Measurements from ENCODE around the gene SLC38A9. TPM values are rescaled to one million over a fixed set of nuclear protein-coding genes. Genes with fewer than 3 reads are reported as not detected.
A peak's percentile ranks its signal among the peaks of the same experiment; 100 is the strongest.
"Not testable (repeated sequence)": the region's sequence is repeated elsewhere in the genome, so short reads cannot be mapped to it uniquely, and the experiment has no call there.

SLC38A9 gene, protein sequence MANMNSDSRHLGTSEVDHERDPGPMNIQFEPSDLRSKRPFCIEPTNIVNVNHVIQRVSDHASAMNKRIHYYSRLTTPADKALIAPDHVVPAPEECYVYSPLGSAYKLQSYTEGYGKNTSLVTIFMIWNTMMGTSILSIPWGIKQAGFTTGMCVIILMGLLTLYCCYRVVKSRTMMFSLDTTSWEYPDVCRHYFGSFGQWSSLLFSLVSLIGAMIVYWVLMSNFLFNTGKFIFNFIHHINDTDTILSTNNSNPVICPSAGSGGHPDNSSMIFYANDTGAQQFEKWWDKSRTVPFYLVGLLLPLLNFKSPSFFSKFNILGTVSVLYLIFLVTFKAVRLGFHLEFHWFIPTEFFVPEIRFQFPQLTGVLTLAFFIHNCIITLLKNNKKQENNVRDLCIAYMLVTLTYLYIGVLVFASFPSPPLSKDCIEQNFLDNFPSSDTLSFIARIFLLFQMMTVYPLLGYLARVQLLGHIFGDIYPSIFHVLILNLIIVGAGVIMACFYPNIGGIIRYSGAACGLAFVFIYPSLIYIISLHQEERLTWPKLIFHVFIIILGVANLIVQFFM
- 10 to 100 TPM; 12.5 to 21.0 (median 14.8) TPM for total RNA-seq
- long read RNA-seq, partial matches to known transcripts = 0 of 1 reads
- long read RNA-seq, other reads (novel, unspliced or antisense) = 1 of 1 reads

DNA sequence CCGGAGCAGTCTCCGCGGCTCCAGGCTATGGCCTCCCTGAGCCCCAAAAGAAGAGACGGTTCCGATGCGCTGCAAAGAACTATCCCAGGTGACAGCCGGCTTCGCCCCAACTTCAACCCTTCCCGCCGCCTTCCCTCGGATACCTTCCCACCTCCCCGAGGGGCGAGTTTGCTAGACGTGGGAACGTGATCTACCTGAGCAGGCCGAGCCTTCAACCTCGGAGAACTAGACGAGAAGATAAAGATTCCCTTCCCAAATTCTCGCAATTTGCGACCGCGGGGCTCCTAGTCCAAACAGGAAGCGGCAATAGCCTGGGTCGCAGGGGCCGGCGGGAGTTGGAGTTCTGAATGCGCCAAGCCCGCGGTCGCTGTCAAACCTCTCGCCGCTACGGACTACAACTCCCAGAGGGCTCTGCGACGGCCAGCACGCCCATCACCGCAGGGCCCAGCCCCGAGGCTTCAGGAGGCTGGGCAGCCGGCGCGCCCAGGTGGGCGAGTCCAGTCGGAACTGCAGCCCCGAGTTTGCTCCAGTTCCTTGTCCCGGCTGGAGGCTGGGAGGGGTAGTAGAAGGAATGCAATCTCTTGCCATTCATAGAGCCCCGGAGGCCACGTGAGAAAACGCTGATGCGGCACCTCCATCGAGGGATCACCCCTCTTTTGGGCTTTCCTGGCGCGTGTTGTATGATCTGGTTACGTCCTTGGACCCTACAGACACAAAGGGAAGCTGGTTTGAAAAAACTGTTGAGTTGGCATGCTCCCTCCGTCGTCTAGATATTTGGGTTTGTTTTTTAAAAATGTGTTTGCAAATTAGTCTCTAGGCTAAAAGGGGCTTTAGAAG, at the start of gene SLC38A9:
SLC38A9 (minus strand) TSS at position 302 of the 837 bp plus-strand sequence. CDS start 14,366 bp downstream, outside the sequence.
- no peaks in the 10 kb centered on the region for H3K9me3 ChIP-seq
- TF ChIP-seq, protein P1, sequence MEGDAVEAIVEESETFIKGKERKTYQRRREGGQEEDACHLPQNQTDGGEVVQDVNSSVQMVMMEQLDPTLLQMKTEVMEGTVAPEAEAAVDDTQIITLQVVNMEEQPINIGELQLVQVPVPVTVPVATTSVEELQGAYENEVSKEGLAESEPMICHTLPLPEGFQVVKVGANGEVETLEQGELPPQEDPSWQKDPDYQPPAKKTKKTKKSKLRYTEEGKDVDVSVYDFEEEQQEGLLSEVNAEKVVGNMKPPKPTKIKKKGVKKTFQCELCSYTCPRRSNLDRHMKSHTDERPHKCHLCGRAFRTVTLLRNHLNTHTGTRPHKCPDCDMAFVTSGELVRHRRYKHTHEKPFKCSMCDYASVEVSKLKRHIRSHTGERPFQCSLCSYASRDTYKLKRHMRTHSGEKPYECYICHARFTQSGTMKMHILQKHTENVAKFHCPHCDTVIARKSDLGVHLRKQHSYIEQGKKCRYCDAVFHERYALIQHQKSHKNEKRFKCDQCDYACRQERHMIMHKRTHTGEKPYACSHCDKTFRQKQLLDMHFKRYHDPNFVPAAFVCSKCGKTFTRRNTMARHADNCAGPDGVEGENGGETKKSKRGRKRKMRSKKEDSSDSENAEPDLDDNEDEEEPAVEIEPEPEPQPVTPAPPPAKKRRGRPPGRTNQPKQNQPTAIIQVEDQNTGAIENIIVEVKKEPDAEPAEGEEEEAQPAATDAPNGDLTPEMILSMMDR (IDR thresholded peaks at IDR 0.05) = no peak
- TF ChIP-seq POLR2A (IDR thresholded peaks at IDR 0.05) = peak; percentile 67
- WGBS (ENCODE audit: insufficient coverage, low coverage, low lambda C conversion rate, missing lambda C conversion rate) = 0% methylated on average over 32 of the region's 55 CpGs
- ATAC-seq = peak; percentile 100
- no peaks in the 10 kb centered on the region for H3K36me3 ChIP-seq
- H3K4me1 ChIP-seq = peaks cover 0 to 5% (median 3%) of the 10 kb centered on the region in 4 donors
- peak within 1 kb of the TSS; percentile 26 to 34 (median 32) for H3K27ac ChIP-seq
- intact Hi-C loops (cut with DNase I) = no loop called here
- H3K4me3 ChIP-seq = peak within 1 kb of the TSS; percentile 64 to 96 (median 82)
- H3K27me3 ChIP-seq = no peaks in the 10 kb centered on the region
- DNase-seq = peak; percentile 97

DNA sequence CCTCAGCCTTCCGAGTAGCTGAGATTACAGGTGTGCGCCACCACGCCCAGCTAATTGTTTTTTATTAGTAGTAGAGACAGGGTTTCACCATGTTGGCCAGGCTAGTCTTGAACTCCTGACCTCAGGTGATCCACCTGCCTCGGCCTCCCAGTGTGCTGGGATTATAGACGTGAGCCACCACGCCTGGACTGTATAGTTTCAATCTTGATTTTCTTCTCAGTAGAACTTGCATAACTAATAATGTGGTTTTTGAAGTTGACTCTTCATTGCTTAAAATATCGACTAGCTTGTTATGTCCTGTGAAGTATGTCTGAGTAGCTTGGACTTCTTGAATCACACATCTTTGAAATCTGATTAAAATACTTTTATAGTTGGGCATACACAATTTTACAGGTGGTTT, 49.6 kb upstream of the SLC38A9 start:
- WGBS (ENCODE audit: insufficient coverage, low coverage, low lambda C conversion rate, missing lambda C conversion rate) = 92% methylated on average over 7 of the region's 7 CpGs
- ATAC-seq; H3K36me3 ChIP-seq; H3K9me3 ChIP-seq; intact Hi-C loops (cut with DNase I); H3K27me3 ChIP-seq; H3K27ac ChIP-seq; DNase-seq; H3K4me1 ChIP-seq; H3K4me3 ChIP-seq: not testable (repeated sequence)

DNA sequence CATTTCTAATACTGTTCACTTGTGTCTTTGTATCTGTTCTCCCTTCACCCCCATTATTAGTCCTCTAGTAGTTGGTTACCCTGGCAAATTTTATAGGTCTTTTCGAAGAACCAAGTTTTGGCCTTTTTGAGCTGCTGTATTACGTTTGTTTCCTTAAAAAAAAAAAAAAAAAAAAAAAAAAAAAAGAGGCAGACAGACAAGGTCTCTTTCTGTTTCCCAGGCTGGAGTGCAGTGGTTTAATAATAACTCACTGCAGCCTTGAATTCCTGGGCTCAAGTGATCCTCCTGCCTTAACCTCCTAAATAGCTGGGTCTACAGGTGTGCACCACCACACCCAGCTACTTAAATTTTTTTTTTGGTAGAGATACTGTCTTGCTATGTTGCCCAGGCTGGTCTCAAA, 46.6 kb upstream of the SLC38A9 start:
- Histone ChIP-seq H3K27me3 (no peaks in the 10 kb centered on the region), H3K4me1 (no peaks in the 10 kb centered on the region), H3K27ac (no peak overlapping the region), H3K9me3 (no peaks in the 10 kb centered on the region), H3K36me3 (no peaks in the 10 kb centered on the region), H3K4me3 (no peak overlapping the region)
- 57% methylated on average over 2 of the region's 2 CpGs for WGBS (ENCODE audit: insufficient coverage, low coverage, low lambda C conversion rate, missing lambda C conversion rate)
- DNase-seq = no peak
- intact Hi-C loops (cut with DNase I) = no loop called here
- TF ChIP-seq POLR2A (IDR thresholded peaks at IDR 0.05) = no peak
- TF ChIP-seq, protein P1 (IDR thresholded peaks at IDR 0.05) = no peak
- ATAC-seq = no peak

DNA sequence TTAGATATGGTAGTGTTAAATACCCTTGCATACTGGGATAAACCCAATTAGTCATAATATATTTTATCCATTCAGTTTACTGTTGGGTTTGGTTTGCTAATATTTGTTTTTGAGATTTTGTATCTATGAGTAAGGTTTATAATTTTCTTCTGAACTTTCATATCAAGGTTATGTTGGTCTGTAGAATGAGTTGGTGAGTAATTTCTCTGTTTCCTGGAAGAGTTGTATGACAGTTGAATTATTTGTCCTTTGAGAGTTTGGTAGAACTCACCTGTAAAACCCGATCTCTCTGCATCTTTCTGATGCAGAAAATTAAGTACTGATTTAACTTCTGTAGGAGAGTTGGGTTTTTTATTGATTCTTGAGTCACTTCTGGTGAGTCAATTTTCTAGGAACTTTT, 46.1 kb upstream of the SLC38A9 start:
- TF ChIP-seq POLR2A (IDR thresholded peaks at IDR 0.05) = no peak
- TF ChIP-seq, protein P1 (IDR thresholded peaks at IDR 0.05) = no peak
- no peaks in the 10 kb centered on the region for H3K36me3 ChIP-seq
- H3K4me1 ChIP-seq = no peaks in the 10 kb centered on the region
- DNase-seq (no peak), ATAC-seq (no peak)
- no peak overlapping the region for H3K27ac ChIP-seq
- intact Hi-C loops (cut with DNase I) = no loop called here
- no peaks in the 10 kb centered on the region for H3K9me3 ChIP-seq
- H3K4me3 ChIP-seq = no peak overlapping the region
- WGBS (ENCODE audit: insufficient coverage, low coverage, low lambda C conversion rate, missing lambda C conversion rate) = 76% methylated on average over 1 of the region's 1 CpG
- no peaks in the 10 kb centered on the region for H3K27me3 ChIP-seq

All from right lobe of liver (tissue), 6 donors.